ENCODE measurements around the gene TTC27. TPM values are rescaled to one million over a fixed set of nuclear protein-coding genes. Genes with fewer than 3 reads are reported as not detected.

Gene TTC27
- total RNA-seq, 1 donor from 2014 or later = 118 TPM

DNA sequence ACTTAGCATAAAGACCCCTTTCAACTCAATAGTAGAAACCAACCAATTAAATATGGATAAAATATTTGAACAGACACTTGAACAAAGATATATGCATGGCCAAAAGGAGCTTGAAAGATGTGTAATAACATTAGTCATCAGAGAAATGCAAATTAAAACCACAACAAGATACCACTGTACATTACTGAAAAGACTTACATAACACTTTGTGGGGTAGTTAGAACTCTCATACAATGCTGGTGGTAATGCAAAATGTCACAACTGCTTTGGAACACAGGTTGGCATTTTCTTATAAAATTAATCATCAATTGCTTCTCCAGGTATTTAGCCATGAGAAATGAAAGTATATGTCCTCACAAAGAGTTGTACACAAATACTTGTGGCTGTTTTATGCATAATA, 60.7 kb downstream of the TTC27 start:
- Histone ChIP-seq H3K27ac (no peak overlapping the region), H3K27me3 (no peaks in the 10 kb centered on the region), H3K9me3 (no peaks in the 10 kb centered on the region), H3K4me3 (no peak overlapping the region), H3K4me1 (peaks cover 0 to 1% of the 10 kb centered on the region in 2 donors), H3K36me3 (no peaks in the 10 kb centered on the region)
- intact Hi-C loops (cut with DNase I) = no loop called here
- no peak for TF ChIP-seq CTCF (IDR thresholded peaks at IDR 0.05)
- no peak for DNase-seq (ENCODE audit: low spot score in 2 of 2)

- Histone ChIP-seq H3K36me3 (no peaks in the 10 kb centered on the region), H3K4me1 (no peaks in the 10 kb centered on the region), H3K27ac (no peak overlapping the region), H3K9me3 (no peaks in the 10 kb centered on the region), H3K4me3 (no peak overlapping the region), H3K27me3 (no peaks in the 10 kb centered on the region)
- DNase-seq (ENCODE audit: low spot score in 2 of 2) = no peak
- TF ChIP-seq CTCF (IDR thresholded peaks at IDR 0.05) = no peak
- intact Hi-C loops (cut with DNase I) = no loop called here
Measured at GRCh38 chr2:32691678-32692077, 63.8 kb downstream of the TTC27 start.

GRCh38 chr2:32696439-32696838, 68.6 kb downstream of the TTC27 start:
- Histone ChIP-seq H3K4me3 (no peak overlapping the region), H3K9me3 (no peaks in the 10 kb centered on the region), H3K27me3 (no peaks in the 10 kb centered on the region), H3K36me3 (no peaks in the 10 kb centered on the region), H3K4me1 (peaks cover 0 to 8% of the 10 kb centered on the region in 2 donors), H3K27ac (no peak overlapping the region)
- TF ChIP-seq CTCF (IDR thresholded peaks at IDR 0.05) = no peak
- intact Hi-C loops (cut with DNase I) = no loop called here
- DNase-seq (ENCODE audit: low spot score in 2 of 2) = no peak

DNA sequence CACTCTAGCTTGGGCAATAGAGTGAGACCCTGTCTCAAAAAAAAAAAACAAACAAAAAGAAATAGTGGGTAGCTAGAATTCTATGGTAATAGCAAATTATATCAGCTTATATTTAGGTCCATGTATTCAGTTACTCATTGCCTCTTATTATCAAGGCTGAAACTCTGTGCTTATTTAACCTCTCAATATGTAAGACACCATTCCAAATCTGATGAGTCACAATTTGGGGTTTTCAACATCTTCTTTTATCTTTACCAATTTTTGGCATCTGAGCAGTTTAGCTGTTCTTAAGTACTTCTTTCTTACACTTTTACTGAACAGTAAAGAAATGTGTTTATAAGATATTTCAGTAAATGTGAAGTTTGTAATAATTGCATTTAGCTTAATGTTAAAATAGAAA, 69.3 kb downstream of the TTC27 start:
- Histone ChIP-seq H3K4me1 (peaks cover 0 to 8% of the 10 kb centered on the region in 2 donors), H3K27me3 (no peaks in the 10 kb centered on the region), H3K36me3 (no peaks in the 10 kb centered on the region), H3K4me3 (no peak overlapping the region), H3K9me3 (no peaks in the 10 kb centered on the region), H3K27ac (peak overlapping the region in 1 of 2 donors; percentile 3)
- intact Hi-C loops (cut with DNase I) = no loop called here
- no peak for TF ChIP-seq CTCF (IDR thresholded peaks at IDR 0.05)
- DNase-seq (ENCODE audit: low spot score in 2 of 2) = no peak

GRCh38 chr2:32699151-32699550, 71.3 kb downstream of the TTC27 start:
- Histone ChIP-seq H3K27me3 (no peaks in the 10 kb centered on the region), H3K36me3 (no peaks in the 10 kb centered on the region), H3K4me3 (no peak overlapping the region), H3K27ac (no peak overlapping the region), H3K9me3 (no peaks in the 10 kb centered on the region), H3K4me1 (peaks cover 0 to 8% of the 10 kb centered on the region in 2 donors)
- no peak for DNase-seq (ENCODE audit: low spot score in 2 of 2)
- no peak for TF ChIP-seq CTCF (IDR thresholded peaks at IDR 0.05)
- intact Hi-C loops (cut with DNase I) = no loop called here

GRCh38 chr2:32701806-32702205, 74.0 kb downstream of the TTC27 start:
- Histone ChIP-seq H3K27me3 (no peaks in the 10 kb centered on the region), H3K4me3 (no peak overlapping the region), H3K36me3 (no peaks in the 10 kb centered on the region), H3K27ac (peak overlapping the region in 1 of 2 donors; percentile 47), H3K4me1 (peaks cover 0 to 7% of the 10 kb centered on the region in 2 donors), H3K9me3 (no peaks in the 10 kb centered on the region)
- intact Hi-C loops (cut with DNase I) = no loop called here
- no peak for DNase-seq (ENCODE audit: low spot score in 2 of 2)
- no peak for TF ChIP-seq CTCF (IDR thresholded peaks at IDR 0.05)

All from ascending aorta (tissue), 2 donors.